ENCODE measurements around the gene TMEM198.

DNA sequence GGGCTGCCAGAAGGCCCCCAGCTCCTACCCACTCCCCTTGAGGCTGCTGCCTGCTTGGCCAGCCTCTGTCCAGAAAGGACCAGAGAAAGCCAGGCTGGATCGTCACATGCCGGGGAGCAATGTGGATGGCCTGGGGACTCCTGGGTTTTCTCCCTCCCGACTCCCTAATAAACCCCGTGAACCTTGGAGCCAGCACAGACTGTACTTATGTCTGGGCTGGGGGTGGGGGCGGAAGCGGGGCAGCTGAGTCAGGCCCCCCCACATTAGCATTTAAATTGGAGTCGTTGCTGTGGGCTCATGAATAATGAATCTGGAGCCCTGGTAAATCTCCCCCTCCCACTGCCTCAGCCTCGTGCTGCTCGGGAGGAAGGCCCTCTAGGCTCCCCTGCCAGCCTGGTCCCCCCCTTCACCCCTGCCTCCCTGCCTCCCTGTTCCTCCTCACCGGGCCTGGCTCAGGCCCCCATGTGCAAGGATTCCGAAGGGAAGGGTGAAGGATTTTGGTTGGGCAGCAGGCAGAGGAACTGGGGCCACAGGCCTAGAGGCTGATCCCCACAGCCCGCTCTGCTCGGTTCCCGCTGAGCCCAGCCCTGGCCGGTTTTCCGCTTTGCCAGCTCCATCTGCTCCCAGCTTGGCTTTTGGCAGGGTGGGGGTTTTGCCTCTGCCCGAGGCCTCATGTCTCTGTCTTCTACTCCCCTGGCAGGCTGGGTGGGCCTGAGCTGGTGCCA lies 36.9 kb upstream of the TMEM198 start:
- TF ChIP-seq, protein P1, sequence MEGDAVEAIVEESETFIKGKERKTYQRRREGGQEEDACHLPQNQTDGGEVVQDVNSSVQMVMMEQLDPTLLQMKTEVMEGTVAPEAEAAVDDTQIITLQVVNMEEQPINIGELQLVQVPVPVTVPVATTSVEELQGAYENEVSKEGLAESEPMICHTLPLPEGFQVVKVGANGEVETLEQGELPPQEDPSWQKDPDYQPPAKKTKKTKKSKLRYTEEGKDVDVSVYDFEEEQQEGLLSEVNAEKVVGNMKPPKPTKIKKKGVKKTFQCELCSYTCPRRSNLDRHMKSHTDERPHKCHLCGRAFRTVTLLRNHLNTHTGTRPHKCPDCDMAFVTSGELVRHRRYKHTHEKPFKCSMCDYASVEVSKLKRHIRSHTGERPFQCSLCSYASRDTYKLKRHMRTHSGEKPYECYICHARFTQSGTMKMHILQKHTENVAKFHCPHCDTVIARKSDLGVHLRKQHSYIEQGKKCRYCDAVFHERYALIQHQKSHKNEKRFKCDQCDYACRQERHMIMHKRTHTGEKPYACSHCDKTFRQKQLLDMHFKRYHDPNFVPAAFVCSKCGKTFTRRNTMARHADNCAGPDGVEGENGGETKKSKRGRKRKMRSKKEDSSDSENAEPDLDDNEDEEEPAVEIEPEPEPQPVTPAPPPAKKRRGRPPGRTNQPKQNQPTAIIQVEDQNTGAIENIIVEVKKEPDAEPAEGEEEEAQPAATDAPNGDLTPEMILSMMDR (IDR thresholded peaks at IDR 0.05): no peak
- no peak for TF ChIP-seq POLR2A (IDR thresholded peaks at IDR 0.05)

Data from right lobe of liver (tissue), 4 donors.